H9 (cell line): ENCODE data around the gene UMAD1. TPM values are rescaled to one million over a fixed set of nuclear protein-coding genes. Genes with fewer than 3 reads are reported as not detected.

Experiments
- DNase-seq: peaks from one replicate; pipeline ENCODE4 v3.0.0-alpha.2; 2017
- H2AFZ ChIP-seq: one replicate; pipeline ENCODE4 v1.6.1; 2013; ENCODE audit warnings: mild to moderate bottlenecking, low read length, control low read depth, moderate library complexity
- H2AK5ac ChIP-seq: 2 replicates; pipeline ENCODE4 v1.6.1; 2013; ENCODE audit warnings: low read length, control low read depth, mixed read lengths; ENCODE audit not compliant: insufficient read length
- H2BK120ac ChIP-seq: one replicate; pipeline ENCODE4 v1.6.1; 2013; ENCODE audit warnings: low read depth, mild to moderate bottlenecking, low read length, control low read depth, inconsistent platforms; ENCODE audit not compliant: poor library complexity, severe bottlenecking
- H2BK12ac ChIP-seq: 2 replicates; pipeline ENCODE4 v1.6.1; 2013; ENCODE audit warnings: low read length, control low read depth, mixed read lengths, low read depth; ENCODE audit not compliant: insufficient read length
- H2BK15ac ChIP-seq: 2 replicates; pipeline ENCODE4 v1.6.1; 2013; ENCODE audit warnings: low read depth, low read length, control low read depth
- H2BK20ac ChIP-seq: one replicate; pipeline ENCODE4 v1.6.1; 2013; ENCODE audit warnings: low read depth, mild to moderate bottlenecking, low read length, control low read depth, inconsistent platforms; ENCODE audit not compliant: poor library complexity, severe bottlenecking
- H2BK5ac ChIP-seq: 2 replicates; pipeline ENCODE4 v1.6.1; 2013; ENCODE audit warnings: low read length, control low read depth, mixed read lengths; ENCODE audit not compliant: insufficient read length
- H3K14ac ChIP-seq: 2 replicates; pipeline ENCODE4 v1.6.1; 2013; ENCODE audit warnings: low read length, control low read depth; ENCODE audit not compliant: insufficient read depth
- H3K18ac ChIP-seq: 2 replicates; pipeline ENCODE4 v1.6.1; 2013; ENCODE audit warnings: low read depth, mild to moderate bottlenecking, mixed read lengths, low read length, control low read depth; ENCODE audit not compliant: insufficient read length
- H3K23ac ChIP-seq: 2 replicates; pipeline ENCODE4 v1.6.1; 2013; ENCODE audit warnings: low read length, control low read depth, mixed read lengths, low read depth; ENCODE audit not compliant: insufficient read length
- H3K23me2 ChIP-seq: 2 replicates; pipeline ENCODE4 v1.6.1; 2013; ENCODE audit warnings: low read depth, mild to moderate bottlenecking, mixed read lengths, low read length, control low read depth; ENCODE audit not compliant: insufficient read length, poor library complexity, severe bottlenecking
- H3K27ac ChIP-seq: 2 replicates; pipeline ENCODE4 v1.5.1; 2013; ENCODE audit warnings: low read length, control low read depth, mixed read lengths, low read depth; ENCODE audit not compliant: insufficient read length
- H3K27me3 ChIP-seq: 2 replicates; pipeline ENCODE4 v1.6.1; 2013; ENCODE audit warnings: low read length, control low read depth, inconsistent platforms; ENCODE audit not compliant: insufficient read depth
- H3K4ac ChIP-seq: 2 replicates; pipeline ENCODE4 v1.6.1; 2013; ENCODE audit warnings: low read depth, mild to moderate bottlenecking, control low read depth, inconsistent platforms, low read length, moderate library complexity
- H3K4me1 ChIP-seq: 2 replicates; pipeline ENCODE4 v1.6.1; 2013; ENCODE audit warnings: low read length, control low read depth, inconsistent platforms; ENCODE audit not compliant: insufficient read depth
- H3K4me2 ChIP-seq: 2 replicates; pipeline ENCODE4 v1.6.1; 2013; ENCODE audit warnings: low read length, control low read depth, mixed read lengths; ENCODE audit not compliant: insufficient read length, insufficient read depth
- H3K56ac ChIP-seq: 2 replicates; pipeline ENCODE4 v1.6.1; 2013; ENCODE audit warnings: low read depth, mild to moderate bottlenecking, mixed read lengths, low read length, control low read depth; ENCODE audit not compliant: insufficient read length
- H3K79me1 ChIP-seq: 2 replicates; pipeline ENCODE4 v1.6.1; 2013; ENCODE audit warnings: low read depth, mild to moderate bottlenecking, moderate library complexity, low read length, control low read depth, inconsistent platforms; ENCODE audit not compliant: insufficient read depth, poor library complexity, severe bottlenecking
- H3K79me2 ChIP-seq: 2 replicates; pipeline ENCODE4 v1.6.1; 2013; ENCODE audit warnings: low read length, control low read depth, inconsistent platforms; ENCODE audit not compliant: insufficient read depth
- H3K9ac ChIP-seq: 2 replicates; pipeline ENCODE4 v1.6.1; 2013; ENCODE audit warnings: low read length, control low read depth, mixed read lengths; ENCODE audit not compliant: insufficient read length; ENCODE audit errors: extremely low read depth
- H3K9me3 ChIP-seq: one replicate; pipeline ENCODE4 v1.6.1; 2013; ENCODE audit warnings: low read depth, low read length, inconsistent platforms; ENCODE audit not compliant: control insufficient read depth
- H3T11ph ChIP-seq: one replicate; pipeline ENCODE4 v1.6.1; 2013; ENCODE audit warnings: mild to moderate bottlenecking, low read length, control low read depth, inconsistent platforms
- H4K20me1 ChIP-seq: one replicate; pipeline ENCODE4 v1.6.1; 2013; ENCODE audit not compliant: control insufficient read depth, insufficient read length, insufficient read depth
- H4K5ac ChIP-seq: 2 replicates; pipeline ENCODE4 v1.6.1; 2013; ENCODE audit warnings: low read depth, mild to moderate bottlenecking, mixed read lengths, low read length, control low read depth; ENCODE audit not compliant: insufficient read length
- H4K8ac ChIP-seq: replicated peaks from 2 replicates; pipeline ENCODE4 v1.6.1; 2013; ENCODE audit warnings: low read length, control low read depth, mixed read lengths, low read depth; ENCODE audit not compliant: insufficient read length
- H4K91ac ChIP-seq: 2 replicates; pipeline ENCODE4 v1.6.1; 2013; ENCODE audit warnings: low read depth, mild to moderate bottlenecking, moderate library complexity, mixed read lengths, low read length, control low read depth; ENCODE audit not compliant: insufficient read length
- H3K27ac Mint-ChIP-seq, 3 experiments: 2 replicates in 2 of 3; 3 replicates in 1 of 3; pipeline ENCODE4 v1.8.0; 2020 to 2021; ENCODE audit warnings: mixed read lengths in 3 of 3, mild to moderate bottlenecking in 1 of 3, moderate library complexity in 1 of 3
- H3K27me3 Mint-ChIP-seq: 2 replicates; pipeline ENCODE4 v1.8.0; 2021; ENCODE audit warnings: low read depth, mild to moderate bottlenecking, moderate library complexity, mixed read lengths
- H3K36me3 Mint-ChIP-seq, 3 experiments: 2 replicates in 2 of 3; 3 replicates in 1 of 3; pipeline ENCODE4 v1.8.0; 2020 to 2021; ENCODE audit warnings: low read depth in 3 of 3, mixed read lengths in 3 of 3; ENCODE audit not compliant: insufficient read depth in 1 of 3
- H3K4me1 Mint-ChIP-seq, 2 experiments: 2 replicates each; pipeline ENCODE4 v1.8.0; 2020; ENCODE audit warnings: mixed read lengths in 2 of 2
- H3K4me3 Mint-ChIP-seq, 2 experiments: 2 replicates in 1 of 2; 3 replicates in 1 of 2; pipeline ENCODE4 v1.8.0; 2020 to 2021; ENCODE audit warnings: mild to moderate bottlenecking in 2 of 2, mixed read lengths in 2 of 2, moderate library complexity in 1 of 2
- H3K9me3 Mint-ChIP-seq, 2 experiments: 2 replicates in 1 of 2; 3 replicates in 1 of 2; pipeline ENCODE4 v1.8.0; 2020; ENCODE audit warnings: mild to moderate bottlenecking in 2 of 2, mixed read lengths in 2 of 2, moderate library complexity in 1 of 2
- WGBS: extraction: QIAGEN DNeasy Blood & Tissue Kit; methylation state at CpG from one replicate; pipeline ENCODE4 v1.1.7; 2013; ENCODE audit warnings: missing lambda C conversion rate, low lambda C conversion rate, mixed read lengths; ENCODE audit not compliant: insufficient read length; ENCODE audit errors: extremely low coverage; 5-methylcytosine and 5-hydroxymethylcytosine counted together
- total RNA-seq: library from RNA; stranded (reverse); gene quantifications from 2 replicates; pipeline ENCODE4 v1.2.1, GENCODE V29; 2021
- TF ChIP-seq, protein P1 (sequence below): fragments of 200-600 bp; sonication (generic); conservative IDR thresholded peaks from 3 replicates; pipeline ENCODE4 v1.8.0; 2021; ENCODE audit warnings: antibody characterized with exemption, mild to moderate bottlenecking

Gene UMAD1
- total RNA-seq, 1 experiment from 2014 or later = 8.9 TPM

DNA sequence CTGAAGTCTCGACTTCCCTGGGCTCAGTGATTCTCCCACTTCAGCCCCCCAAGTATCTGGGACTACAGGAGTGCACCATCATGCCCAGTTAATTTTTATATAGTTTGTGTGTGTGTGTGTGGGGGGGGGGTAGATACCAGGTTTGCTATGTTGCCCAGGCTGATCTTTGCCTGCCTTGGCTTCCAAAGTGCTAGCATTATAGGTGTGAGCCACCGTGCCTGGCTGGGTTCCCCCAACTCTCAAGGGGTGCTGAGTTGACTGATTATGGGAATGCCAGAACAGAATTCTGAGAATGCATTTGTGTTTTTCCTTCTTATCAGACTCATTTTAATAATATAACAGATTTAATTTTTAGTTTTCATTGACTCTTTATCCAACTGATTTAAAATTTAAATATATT is 58.4 kb downstream of the UMAD1 start:
- Histone ChIP-seq H3K23me2 (no peaks in the 10 kb centered on the region), H4K8ac (no peak overlapping the region), H2BK15ac (no peak overlapping the region), H4K5ac (no peak overlapping the region), H3T11ph (no peak overlapping the region), H3K9ac (no peak overlapping the region), H2AFZ (no peak overlapping the region), H2BK5ac (no peak overlapping the region), H3K18ac (no peak overlapping the region), H3K79me1 (no peaks in the 10 kb centered on the region), H3K79me2 (no peaks in the 10 kb centered on the region), H3K23ac (no peak overlapping the region), H3K4me1 (no peaks in the 10 kb centered on the region), H3K27me3 (no peaks in the 10 kb centered on the region), H3K27ac (no peak overlapping the region), H3K56ac (no peak overlapping the region), H2BK12ac (no peak overlapping the region), H2AK5ac (no peak overlapping the region), H3K14ac (no peak overlapping the region), H4K91ac (no peak overlapping the region), H3K4me2 (no peak overlapping the region), H2BK120ac (no peak overlapping the region), H3K4ac (no peak overlapping the region), H3K9me3 (no peaks in the 10 kb centered on the region), H4K20me1 (no peaks in the 10 kb centered on the region), H2BK20ac (no peak overlapping the region)
- TF ChIP-seq, protein P1, sequence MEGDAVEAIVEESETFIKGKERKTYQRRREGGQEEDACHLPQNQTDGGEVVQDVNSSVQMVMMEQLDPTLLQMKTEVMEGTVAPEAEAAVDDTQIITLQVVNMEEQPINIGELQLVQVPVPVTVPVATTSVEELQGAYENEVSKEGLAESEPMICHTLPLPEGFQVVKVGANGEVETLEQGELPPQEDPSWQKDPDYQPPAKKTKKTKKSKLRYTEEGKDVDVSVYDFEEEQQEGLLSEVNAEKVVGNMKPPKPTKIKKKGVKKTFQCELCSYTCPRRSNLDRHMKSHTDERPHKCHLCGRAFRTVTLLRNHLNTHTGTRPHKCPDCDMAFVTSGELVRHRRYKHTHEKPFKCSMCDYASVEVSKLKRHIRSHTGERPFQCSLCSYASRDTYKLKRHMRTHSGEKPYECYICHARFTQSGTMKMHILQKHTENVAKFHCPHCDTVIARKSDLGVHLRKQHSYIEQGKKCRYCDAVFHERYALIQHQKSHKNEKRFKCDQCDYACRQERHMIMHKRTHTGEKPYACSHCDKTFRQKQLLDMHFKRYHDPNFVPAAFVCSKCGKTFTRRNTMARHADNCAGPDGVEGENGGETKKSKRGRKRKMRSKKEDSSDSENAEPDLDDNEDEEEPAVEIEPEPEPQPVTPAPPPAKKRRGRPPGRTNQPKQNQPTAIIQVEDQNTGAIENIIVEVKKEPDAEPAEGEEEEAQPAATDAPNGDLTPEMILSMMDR = no peak
- no peak overlapping the region; a peak in 1 of 7 replicates for H3K27ac Mint-ChIP-seq
- DNase-seq = no peak
- H3K4me1 Mint-ChIP-seq = peaks cover 7 to 9% of the 10 kb centered on the region in 2 experiments; a peak in 3 of 4 replicates
- no peaks in the 10 kb centered on the region; a peak in 1 of 5 replicates for H3K9me3 Mint-ChIP-seq
- H3K4me3 Mint-ChIP-seq = no peak overlapping the region
- peaks cover 0 to 6% (median 0%) of the 10 kb centered on the region in 3 experiments; a peak in 4 of 7 replicates for H3K36me3 Mint-ChIP-seq
- no peaks in the 10 kb centered on the region for H3K27me3 Mint-ChIP-seq
- WGBS = no CpG with 5 or more reads among the region's 2 CpGs
